Nephron (organoid): ENCODE data around the gene CTDNEP1.

ENCODE experiments used
- H3K27ac Mint-ChIP-seq, 3 experiments: 2 replicates each; pipeline ENCODE4 v1.8.0; 2020; ENCODE audit warnings: mixed read lengths in 3 of 3, mild to moderate bottlenecking in 2 of 3, moderate library complexity in 1 of 3
- H3K27me3 Mint-ChIP-seq: 2 replicates; pipeline ENCODE4 v1.8.0; 2021; ENCODE audit warnings: low read depth, mild to moderate bottlenecking, moderate library complexity, mixed read lengths
- H3K36me3 Mint-ChIP-seq: 2 replicates; pipeline ENCODE4 v1.8.0; 2020; ENCODE audit warnings: low read depth, mixed read lengths
- H3K4me1 Mint-ChIP-seq: 2 replicates; pipeline ENCODE4 v1.8.0; 2020; ENCODE audit warnings: mixed read lengths
- H3K4me3 Mint-ChIP-seq, 3 experiments: 2 replicates each; pipeline ENCODE4 v1.8.0; 2020; ENCODE audit warnings: mild to moderate bottlenecking in 3 of 3, mixed read lengths in 3 of 3, moderate library complexity in 2 of 3
- H3K9me3 Mint-ChIP-seq: 2 replicates; pipeline ENCODE4 v1.8.0; 2020; ENCODE audit warnings: mixed read lengths
- CTCF ChIP-seq, 3 experiments: fragments of 200-600 bp; sonication (generic); IDR thresholded peaks; one replicate each; pipeline ENCODE4 v1.5.0; 2021; ENCODE audit warnings: antibody characterized with exemption in 3 of 3; ENCODE audit not compliant: unreplicated experiment in 3 of 3

Gene CTDNEP1

GRCh38 chr17:7205561-7205960 lies 46.0 kb downstream of the CTDNEP1 start:
- H3K36me3 Mint-ChIP-seq: peaks cover 27% of the 10 kb centered on the region
- H3K27ac Mint-ChIP-seq: peak overlapping the region; percentile 98 to 99 (median 98)
- peaks cover 5% of the 10 kb centered on the region for H3K27me3 Mint-ChIP-seq
- H3K4me1 Mint-ChIP-seq: peaks cover 41% of the 10 kb centered on the region
- no peak for TF ChIP-seq CTCF (IDR thresholded peaks at IDR 0.05; ENCODE audit: unreplicated experiment in 3 of 3)
- H3K9me3 Mint-ChIP-seq: no peaks in the 10 kb centered on the region
- H3K4me3 Mint-ChIP-seq: peak overlapping the region; percentile 74 to 83 (median 81)

GRCh38 chr17:7204828-7205461 lies 46.6 kb downstream of the CTDNEP1 start:
- peaks cover 5% of the 10 kb centered on the region for H3K27me3 Mint-ChIP-seq
- no peak for TF ChIP-seq CTCF (IDR thresholded peaks at IDR 0.05; ENCODE audit: unreplicated experiment in 3 of 3)
- peaks cover 35% of the 10 kb centered on the region for H3K4me1 Mint-ChIP-seq
- H3K27ac Mint-ChIP-seq: peak overlapping the region; percentile 98 to 99 (median 98)
- H3K9me3 Mint-ChIP-seq: no peaks in the 10 kb centered on the region
- H3K4me3 Mint-ChIP-seq: peak overlapping the region; percentile 74 to 83 (median 81)
- peaks cover 31% of the 10 kb centered on the region for H3K36me3 Mint-ChIP-seq

- no peaks in the 10 kb centered on the region for H3K9me3 Mint-ChIP-seq
- no peak for TF ChIP-seq CTCF (IDR thresholded peaks at IDR 0.05; ENCODE audit: unreplicated experiment in 3 of 3)
- H3K4me1 Mint-ChIP-seq: peaks cover 33% of the 10 kb centered on the region
- H3K27me3 Mint-ChIP-seq: peaks cover 5% of the 10 kb centered on the region
- H3K27ac Mint-ChIP-seq: peak overlapping the region in 2 of 3 experiments; percentile 98
- H3K4me3 Mint-ChIP-seq: peak overlapping the region; percentile 74 to 83 (median 81)
- peaks cover 32% of the 10 kb centered on the region for H3K36me3 Mint-ChIP-seq
Measured at GRCh38 chr17:7204336-7204735, 47.2 kb downstream of the CTDNEP1 start.

- no peak for TF ChIP-seq CTCF (IDR thresholded peaks at IDR 0.05; ENCODE audit: unreplicated experiment in 3 of 3)
- Mint-ChIP-seq H3K4me3 (peak overlapping the region in 1 of 3 experiments; percentile 74), H3K27me3 (peaks cover 5% of the 10 kb centered on the region), H3K9me3 (no peaks in the 10 kb centered on the region), H3K4me1 (peaks cover 29% of the 10 kb centered on the region), H3K27ac (peak overlapping the region in 1 of 3 experiments; percentile 98), H3K36me3 (peaks cover 32% of the 10 kb centered on the region)
Measured at GRCh38 chr17:7203391-7203790, 48.1 kb downstream of the CTDNEP1 start.

GRCh38 chr17:7196651-7197401 lies 54.7 kb downstream of the CTDNEP1 start:
- TF ChIP-seq CTCF (IDR thresholded peaks at IDR 0.05; ENCODE audit: unreplicated experiment in 3 of 3): no peak
- no peaks in the 10 kb centered on the region for H3K4me1 Mint-ChIP-seq
- peaks cover 62% of the 10 kb centered on the region for H3K36me3 Mint-ChIP-seq
- H3K27me3 Mint-ChIP-seq: no peaks in the 10 kb centered on the region
- H3K27ac Mint-ChIP-seq: no peak overlapping the region
- H3K4me3 Mint-ChIP-seq: no peak overlapping the region
- H3K9me3 Mint-ChIP-seq: no peaks in the 10 kb centered on the region
